H9 (cell line): ENCODE data around the gene C1QL1. TPM values are rescaled to one million over a fixed set of nuclear protein-coding genes. Genes with fewer than 3 reads are reported as not detected.

Experiments
- DNase-seq: peaks from one replicate; pipeline ENCODE4 v3.0.0-alpha.2; 2017
- H2AFZ ChIP-seq: one replicate; pipeline ENCODE4 v1.6.1; 2013; ENCODE audit warnings: mild to moderate bottlenecking, low read length, control low read depth, moderate library complexity
- H2AK5ac ChIP-seq: 2 replicates; pipeline ENCODE4 v1.6.1; 2013; ENCODE audit warnings: low read length, control low read depth, mixed read lengths; ENCODE audit not compliant: insufficient read length
- H2BK120ac ChIP-seq: one replicate; pipeline ENCODE4 v1.6.1; 2013; ENCODE audit warnings: low read depth, mild to moderate bottlenecking, low read length, control low read depth, inconsistent platforms; ENCODE audit not compliant: poor library complexity, severe bottlenecking
- H2BK12ac ChIP-seq: 2 replicates; pipeline ENCODE4 v1.6.1; 2013; ENCODE audit warnings: low read length, control low read depth, mixed read lengths, low read depth; ENCODE audit not compliant: insufficient read length
- H2BK15ac ChIP-seq: 2 replicates; pipeline ENCODE4 v1.6.1; 2013; ENCODE audit warnings: low read depth, low read length, control low read depth
- H2BK20ac ChIP-seq: one replicate; pipeline ENCODE4 v1.6.1; 2013; ENCODE audit warnings: low read depth, mild to moderate bottlenecking, low read length, control low read depth, inconsistent platforms; ENCODE audit not compliant: poor library complexity, severe bottlenecking
- H2BK5ac ChIP-seq: 2 replicates; pipeline ENCODE4 v1.6.1; 2013; ENCODE audit warnings: low read length, control low read depth, mixed read lengths; ENCODE audit not compliant: insufficient read length
- H3K14ac ChIP-seq: 2 replicates; pipeline ENCODE4 v1.6.1; 2013; ENCODE audit warnings: low read length, control low read depth; ENCODE audit not compliant: insufficient read depth
- H3K18ac ChIP-seq: 2 replicates; pipeline ENCODE4 v1.6.1; 2013; ENCODE audit warnings: low read depth, mild to moderate bottlenecking, mixed read lengths, low read length, control low read depth; ENCODE audit not compliant: insufficient read length
- H3K23ac ChIP-seq: 2 replicates; pipeline ENCODE4 v1.6.1; 2013; ENCODE audit warnings: low read length, control low read depth, mixed read lengths, low read depth; ENCODE audit not compliant: insufficient read length
- H3K23me2 ChIP-seq: 2 replicates; pipeline ENCODE4 v1.6.1; 2013; ENCODE audit warnings: low read depth, mild to moderate bottlenecking, mixed read lengths, low read length, control low read depth; ENCODE audit not compliant: insufficient read length, poor library complexity, severe bottlenecking
- H3K27ac ChIP-seq: 2 replicates; pipeline ENCODE4 v1.5.1; 2013; ENCODE audit warnings: low read length, control low read depth, mixed read lengths, low read depth; ENCODE audit not compliant: insufficient read length
- H3K27me3 ChIP-seq: 2 replicates; pipeline ENCODE4 v1.6.1; 2013; ENCODE audit warnings: low read length, control low read depth, inconsistent platforms; ENCODE audit not compliant: insufficient read depth
- H3K4ac ChIP-seq: 2 replicates; pipeline ENCODE4 v1.6.1; 2013; ENCODE audit warnings: low read depth, mild to moderate bottlenecking, control low read depth, inconsistent platforms, low read length, moderate library complexity
- H3K4me1 ChIP-seq: 2 replicates; pipeline ENCODE4 v1.6.1; 2013; ENCODE audit warnings: low read length, control low read depth, inconsistent platforms; ENCODE audit not compliant: insufficient read depth
- H3K4me2 ChIP-seq: 2 replicates; pipeline ENCODE4 v1.6.1; 2013; ENCODE audit warnings: low read length, control low read depth, mixed read lengths; ENCODE audit not compliant: insufficient read length, insufficient read depth
- H3K56ac ChIP-seq: 2 replicates; pipeline ENCODE4 v1.6.1; 2013; ENCODE audit warnings: low read depth, mild to moderate bottlenecking, mixed read lengths, low read length, control low read depth; ENCODE audit not compliant: insufficient read length
- H3K79me1 ChIP-seq: 2 replicates; pipeline ENCODE4 v1.6.1; 2013; ENCODE audit warnings: low read depth, mild to moderate bottlenecking, moderate library complexity, low read length, control low read depth, inconsistent platforms; ENCODE audit not compliant: insufficient read depth, poor library complexity, severe bottlenecking
- H3K79me2 ChIP-seq: 2 replicates; pipeline ENCODE4 v1.6.1; 2013; ENCODE audit warnings: low read length, control low read depth, inconsistent platforms; ENCODE audit not compliant: insufficient read depth
- H3K9ac ChIP-seq: 2 replicates; pipeline ENCODE4 v1.6.1; 2013; ENCODE audit warnings: low read length, control low read depth, mixed read lengths; ENCODE audit not compliant: insufficient read length; ENCODE audit errors: extremely low read depth
- H3K9me3 ChIP-seq: one replicate; pipeline ENCODE4 v1.6.1; 2013; ENCODE audit warnings: low read depth, low read length, inconsistent platforms; ENCODE audit not compliant: control insufficient read depth
- H3T11ph ChIP-seq: one replicate; pipeline ENCODE4 v1.6.1; 2013; ENCODE audit warnings: mild to moderate bottlenecking, low read length, control low read depth, inconsistent platforms
- H4K20me1 ChIP-seq: one replicate; pipeline ENCODE4 v1.6.1; 2013; ENCODE audit not compliant: control insufficient read depth, insufficient read length, insufficient read depth
- H4K5ac ChIP-seq: 2 replicates; pipeline ENCODE4 v1.6.1; 2013; ENCODE audit warnings: low read depth, mild to moderate bottlenecking, mixed read lengths, low read length, control low read depth; ENCODE audit not compliant: insufficient read length
- H4K8ac ChIP-seq: replicated peaks from 2 replicates; pipeline ENCODE4 v1.6.1; 2013; ENCODE audit warnings: low read length, control low read depth, mixed read lengths, low read depth; ENCODE audit not compliant: insufficient read length
- H4K91ac ChIP-seq: 2 replicates; pipeline ENCODE4 v1.6.1; 2013; ENCODE audit warnings: low read depth, mild to moderate bottlenecking, moderate library complexity, mixed read lengths, low read length, control low read depth; ENCODE audit not compliant: insufficient read length
- H3K27ac Mint-ChIP-seq, 3 experiments: 2 replicates in 2 of 3; 3 replicates in 1 of 3; pipeline ENCODE4 v1.8.0; 2020 to 2021; ENCODE audit warnings: mixed read lengths in 3 of 3, mild to moderate bottlenecking in 1 of 3, moderate library complexity in 1 of 3
- H3K27me3 Mint-ChIP-seq: 2 replicates; pipeline ENCODE4 v1.8.0; 2021; ENCODE audit warnings: low read depth, mild to moderate bottlenecking, moderate library complexity, mixed read lengths
- H3K36me3 Mint-ChIP-seq, 3 experiments: 2 replicates in 2 of 3; 3 replicates in 1 of 3; pipeline ENCODE4 v1.8.0; 2020 to 2021; ENCODE audit warnings: low read depth in 3 of 3, mixed read lengths in 3 of 3; ENCODE audit not compliant: insufficient read depth in 1 of 3
- H3K4me1 Mint-ChIP-seq, 2 experiments: 2 replicates each; pipeline ENCODE4 v1.8.0; 2020; ENCODE audit warnings: mixed read lengths in 2 of 2
- H3K4me3 Mint-ChIP-seq, 2 experiments: 2 replicates in 1 of 2; 3 replicates in 1 of 2; pipeline ENCODE4 v1.8.0; 2020 to 2021; ENCODE audit warnings: mild to moderate bottlenecking in 2 of 2, mixed read lengths in 2 of 2, moderate library complexity in 1 of 2
- H3K9me3 Mint-ChIP-seq, 2 experiments: 2 replicates in 1 of 2; 3 replicates in 1 of 2; pipeline ENCODE4 v1.8.0; 2020; ENCODE audit warnings: mild to moderate bottlenecking in 2 of 2, mixed read lengths in 2 of 2, moderate library complexity in 1 of 2
- CTCF ChIP-seq: fragments of 200-600 bp; sonication (generic); conservative IDR thresholded peaks from 3 replicates; pipeline ENCODE4 v1.8.0; 2021; ENCODE audit warnings: antibody characterized with exemption, mild to moderate bottlenecking
- WGBS: extraction: QIAGEN DNeasy Blood & Tissue Kit; methylation state at CpG from one replicate; pipeline ENCODE4 v1.1.7; 2013; ENCODE audit warnings: missing lambda C conversion rate, low lambda C conversion rate, mixed read lengths; ENCODE audit not compliant: insufficient read length; ENCODE audit errors: extremely low coverage; 5-methylcytosine and 5-hydroxymethylcytosine counted together
- total RNA-seq: library from RNA; stranded (reverse); gene quantifications from 2 replicates; pipeline ENCODE4 v1.2.1, GENCODE V29; 2021

The C1QL1 gene
- total RNA-seq, 1 experiment from 2014 or later: 6.0 TPM

- Mint-ChIP-seq H3K4me1 (peaks cover 26 to 41% of the 10 kb centered on the region in 2 experiments), H3K36me3 (no peaks in the 10 kb centered on the region; a peak in 2 of 7 replicates)
- no CpG with 5 or more reads among the region's 3 CpGs for WGBS
These were observed 33.2 kb upstream of the C1QL1 start for GRCh38 chr17:45001310-45001709.

More at GRCh38 chr17:45001310-45001709, 33.2 kb upstream of the C1QL1 start:
- Histone ChIP-seq H2BK5ac (no peak overlapping the region), H3K14ac (no peak overlapping the region), H2BK15ac (no peak overlapping the region), H2AK5ac (no peak overlapping the region), H3K23me2 (no peaks in the 10 kb centered on the region), H4K8ac (no peak overlapping the region), H3K27ac (no peak overlapping the region), H3K79me2 (no peaks in the 10 kb centered on the region), H3K79me1 (no peaks in the 10 kb centered on the region), H3K4ac (no peak overlapping the region), H4K20me1 (no peaks in the 10 kb centered on the region), H3K56ac (no peak overlapping the region), H3K18ac (no peak overlapping the region), H3K4me2 (no peak overlapping the region), H4K5ac (no peak overlapping the region), H2AFZ (no peak overlapping the region), H2BK120ac (no peak overlapping the region), H2BK12ac (no peak overlapping the region), H3K9me3 (no peaks in the 10 kb centered on the region), H3K9ac (no peak overlapping the region), H3K4me1 (peaks cover 12% of the 10 kb centered on the region; the same call in 1 of the 2 replicates), H3K23ac (no peak overlapping the region), H4K91ac (no peak overlapping the region), H3T11ph (no peak overlapping the region), H2BK20ac (no peak overlapping the region), H3K27me3 (no peaks in the 10 kb centered on the region; the same call in 1 of the 2 replicates)
- DNase-seq: no peak
- TF ChIP-seq CTCF: no peak
- H3K27ac Mint-ChIP-seq: no peak overlapping the region; a peak in 1 of 7 replicates
- H3K27me3 Mint-ChIP-seq: peaks cover 31% of the 10 kb centered on the region
- no peak overlapping the region for H3K4me3 Mint-ChIP-seq
- H3K9me3 Mint-ChIP-seq: peaks cover 7 to 11% of the 10 kb centered on the region in 2 experiments; a peak in 4 of 5 replicates
